ENCODE measurements around the gene CFAP300. TPM values are rescaled to one million over a fixed set of nuclear protein-coding genes. Genes with fewer than 3 reads are reported as not detected.

Gene CFAP300
- total RNA-seq, 1 experiment from 2014 or later, result 3.9 TPM

DNA sequence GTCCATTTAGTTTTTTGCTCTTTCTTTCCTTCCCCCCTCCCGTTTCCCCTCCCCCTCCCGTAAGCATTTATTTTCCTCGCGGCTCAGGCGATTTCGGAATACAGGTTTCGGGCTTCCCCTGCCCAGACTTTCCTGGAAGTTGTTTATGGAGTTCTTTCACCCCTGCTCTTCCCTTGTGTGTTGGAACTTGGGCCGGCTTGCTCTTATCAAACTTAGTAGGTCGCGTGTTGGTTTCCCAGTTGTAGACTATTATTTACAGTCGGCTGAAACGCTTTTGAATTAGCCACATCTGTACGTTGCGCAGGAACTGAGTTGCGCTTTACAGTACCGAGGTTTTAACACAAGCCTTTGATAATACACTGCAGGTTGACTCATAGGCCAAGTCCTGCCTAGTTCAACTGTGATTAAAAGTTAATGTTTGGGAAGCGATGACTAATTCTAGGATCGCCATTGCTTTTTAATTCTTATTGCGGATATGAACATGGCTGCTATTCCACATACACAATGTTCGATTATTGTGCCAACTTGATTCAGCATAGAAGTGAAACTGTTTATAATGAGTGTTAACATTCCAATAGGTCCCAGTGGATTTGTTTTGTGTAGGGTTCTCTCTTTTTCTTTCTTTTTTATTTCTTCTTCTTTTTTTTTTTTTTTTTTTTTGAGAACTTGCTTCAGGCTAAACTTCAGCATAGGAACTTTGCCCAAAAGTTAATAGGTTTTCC lies 64.7 kb downstream of the CFAP300 start:
- peak overlapping the region; percentile 73 for H2AFZ ChIP-seq (ENCODE audit: low read length)
- ATAC-seq (peak; percentile 67), DNase-seq (peak; percentile 98)
- no peaks in the 10 kb centered on the region for H3K27me3 ChIP-seq (ENCODE audit: low read length)
- peaks cover 67% of the 10 kb centered on the region for H3K79me2 ChIP-seq (ENCODE audit: low read length)
- no peaks in the 10 kb centered on the region for H3K9me2 ChIP-seq (replicated peaks; ENCODE audit: low read length)
- ChIA-PET CTCF (no interaction called here), POLR2A (ENCODE audit: unreplicated experiment) (interaction anchor here (0.6 kb wide), 1 partner anchor 9 kb away, joined by 6 read pairs; no protein-coding TSS in a partner anchor)
- TSS peak; percentile 91 for BruUV-seq (replicated peaks)
- H3K9me3 ChIP-seq (ENCODE audit: low read length), result no peaks in the 10 kb centered on the region
- H3K4me3 ChIP-seq (ENCODE audit: low read length), result peak overlapping the region; percentile 70
- H3K36me3 ChIP-seq (ENCODE audit: low read depth, low read length), result peaks cover 20% of the 10 kb centered on the region; the same call in 1 of the 2 replicates
- peak overlapping the region; percentile 89 for H3K9ac ChIP-seq (ENCODE audit: low read length)
- intact Hi-C loops (cut with micrococcal nuclease), result loop anchor here (1.0 to 5.0 kb wide), 9 partner anchors 8 to 665 kb away; partner anchors contain the start of genes ANGPTL5, BIRC2 and CEP126
- H3K27ac ChIP-seq (ENCODE audit: low read length), result peak overlapping the region; percentile 87
- peaks cover 5% of the 10 kb centered on the region; the same call in 1 of the 2 replicates for H4K20me1 ChIP-seq (ENCODE audit: low read length)
- H3F3A ChIP-seq (ENCODE audit: low read length, unreplicated experiment), result peaks cover 4% of the 10 kb centered on the region
- peaks cover 45% of the 10 kb centered on the region for H3K4me1 ChIP-seq (ENCODE audit: insufficient read depth, low read length)
- TF ChIP-seq EZH2 (IDR thresholded peaks at IDR 0.05; ENCODE audit: low read length, unreplicated experiment), result no peak
- TF ChIP-seq, protein P1, sequence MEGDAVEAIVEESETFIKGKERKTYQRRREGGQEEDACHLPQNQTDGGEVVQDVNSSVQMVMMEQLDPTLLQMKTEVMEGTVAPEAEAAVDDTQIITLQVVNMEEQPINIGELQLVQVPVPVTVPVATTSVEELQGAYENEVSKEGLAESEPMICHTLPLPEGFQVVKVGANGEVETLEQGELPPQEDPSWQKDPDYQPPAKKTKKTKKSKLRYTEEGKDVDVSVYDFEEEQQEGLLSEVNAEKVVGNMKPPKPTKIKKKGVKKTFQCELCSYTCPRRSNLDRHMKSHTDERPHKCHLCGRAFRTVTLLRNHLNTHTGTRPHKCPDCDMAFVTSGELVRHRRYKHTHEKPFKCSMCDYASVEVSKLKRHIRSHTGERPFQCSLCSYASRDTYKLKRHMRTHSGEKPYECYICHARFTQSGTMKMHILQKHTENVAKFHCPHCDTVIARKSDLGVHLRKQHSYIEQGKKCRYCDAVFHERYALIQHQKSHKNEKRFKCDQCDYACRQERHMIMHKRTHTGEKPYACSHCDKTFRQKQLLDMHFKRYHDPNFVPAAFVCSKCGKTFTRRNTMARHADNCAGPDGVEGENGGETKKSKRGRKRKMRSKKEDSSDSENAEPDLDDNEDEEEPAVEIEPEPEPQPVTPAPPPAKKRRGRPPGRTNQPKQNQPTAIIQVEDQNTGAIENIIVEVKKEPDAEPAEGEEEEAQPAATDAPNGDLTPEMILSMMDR (conservative IDR thresholded peaks at IDR 0.05; ENCODE audit: low read depth, low read length), result no peak
- no peak for TF ChIP-seq EZH2phosphoT487 (IDR thresholded peaks at IDR 0.05; ENCODE audit: borderline replicate concordance, low read length)
- H3K4me2 ChIP-seq (ENCODE audit: low read length), result peak overlapping the region; percentile 87

DNA sequence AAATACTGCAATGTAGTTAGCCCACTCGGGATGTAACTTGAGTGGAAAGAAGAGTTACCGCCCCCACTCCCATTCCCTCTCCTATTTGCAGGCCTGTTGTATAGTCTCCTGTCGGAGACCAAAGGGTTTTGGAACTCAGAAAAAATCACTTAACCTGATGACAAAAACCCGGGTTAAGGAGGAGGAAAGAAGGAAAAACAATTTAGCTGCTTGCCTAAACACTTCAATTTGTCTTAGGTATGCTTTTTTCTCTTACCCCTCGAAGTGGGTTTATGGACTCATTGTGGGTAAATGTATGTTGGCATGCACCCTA lies 65.2 kb downstream of the CFAP300 start:
- Histone ChIP-seq H3K9ac (ENCODE audit: low read length) (peak overlapping the region; percentile 89), H4K20me1 (ENCODE audit: low read length) (peaks cover 5% of the 10 kb centered on the region; the same call in 1 of the 2 replicates), H3K9me3 (ENCODE audit: low read length) (no peaks in the 10 kb centered on the region), H3K27me3 (ENCODE audit: low read length) (no peaks in the 10 kb centered on the region), H2AFZ (ENCODE audit: low read length) (peak overlapping the region; percentile 58), H3K9me2 (replicated peaks; ENCODE audit: low read length) (no peaks in the 10 kb centered on the region), H3K4me1 (ENCODE audit: insufficient read depth, low read length) (peaks cover 50% of the 10 kb centered on the region), H3K4me3 (ENCODE audit: low read length) (peak overlapping the region; percentile 70), H3K27ac (ENCODE audit: low read length) (peak overlapping the region; percentile 87), H3F3A (ENCODE audit: low read length, unreplicated experiment) (peaks cover 8% of the 10 kb centered on the region), H3K4me2 (ENCODE audit: low read length) (peak overlapping the region; percentile 87), H3K79me2 (ENCODE audit: low read length) (peaks cover 72% of the 10 kb centered on the region), H3K36me3 (ENCODE audit: low read depth, low read length) (peaks cover 20% of the 10 kb centered on the region; the same call in 1 of the 2 replicates)
- ChIA-PET POLR2A (ENCODE audit: unreplicated experiment) (interaction anchor here (0.6 kb wide), 2 partner anchors 149 to 198 kb away, joined by 3 to 5 read pairs; partner anchors contain the start of gene CEP126), CTCF (no interaction called here)
- DNase-seq (peak; percentile 23), ATAC-seq (no peak)
- TF ChIP-seq, protein P1 (conservative IDR thresholded peaks at IDR 0.05; ENCODE audit: low read depth, low read length), result no peak
- no peak for TF ChIP-seq EZH2 (IDR thresholded peaks at IDR 0.05; ENCODE audit: low read length, unreplicated experiment)
- no peak for TF ChIP-seq EZH2phosphoT487 (IDR thresholded peaks at IDR 0.05; ENCODE audit: borderline replicate concordance, low read length)
- intact Hi-C loops (cut with micrococcal nuclease), result loop anchor here (1.0 to 5.0 kb wide), 7 partner anchors 8 to 665 kb away; partner anchors contain the start of genes ANGPTL5 and CEP126
- BruUV-seq (replicated peaks), result no TSS peak

Data from PC-3 (cell line).